BJ (cell line): ENCODE measurements around the gene HMGB4. TPM values are rescaled to one million over a fixed set of nuclear protein-coding genes. Genes with fewer than 3 reads are reported as not detected.

Experiments
- CTCF ChIA-PET: fragments of 350-600 bp; formaldehyde crosslinking; extraction: SDS; loops from one replicate; lab custom pipeline; 2021; ENCODE audit warnings: antibody characterized with exemption, inconsistent platforms; lab: Yijun Ruan, JAX
- POLR2A ChIA-PET: fragments of 300-600 bp; sonication (Branson Sonifier 250); formaldehyde crosslinking; extraction: SDS; loops from one replicate; lab custom pipeline; 2021; ENCODE audit warnings: antibody characterized with exemption; lab: Charles Lee
- DNase-seq: peaks from one replicate; pipeline ENCODE4 v3.0.0-alpha.2; 2011; ENCODE audit warnings: low read depth
- H3K27me3 ChIP-seq: 2 replicates; pipeline ENCODE4 v1.6.0; 2011; ENCODE audit warnings: low read length; ENCODE audit not compliant: control insufficient read depth, insufficient read depth
- H3K36me3 ChIP-seq: 2 replicates; pipeline ENCODE4 v1.5.1; 2011; ENCODE audit warnings: low read length; ENCODE audit not compliant: control insufficient read depth, insufficient read depth
- H3K4me3 ChIP-seq: 2 replicates; pipeline ENCODE4 v1.5.1; 2011; ENCODE audit warnings: low read depth, mild to moderate bottlenecking, control low read depth, low read length
- polyA plus RNA-seq: library from polyadenylated mRNA; depleted of rRNA; stranded (reverse); fragments of >200 nt; gene quantifications from 2 replicates; pipeline ENCODE4 v1.2.3, GENCODE V29; 2011
- TF ChIP-seq, protein P1 (sequence below): IDR thresholded peaks from 2 replicates; pipeline ENCODE4 v1.5.1; 2011; ENCODE audit warnings: low read depth, mild to moderate bottlenecking, control low read depth, inconsistent platforms, low read length, moderate library complexity; ENCODE audit not compliant: insufficient read depth

HMGB4 gene
- polyA plus RNA-seq, 1 experiment: not detected

DNA sequence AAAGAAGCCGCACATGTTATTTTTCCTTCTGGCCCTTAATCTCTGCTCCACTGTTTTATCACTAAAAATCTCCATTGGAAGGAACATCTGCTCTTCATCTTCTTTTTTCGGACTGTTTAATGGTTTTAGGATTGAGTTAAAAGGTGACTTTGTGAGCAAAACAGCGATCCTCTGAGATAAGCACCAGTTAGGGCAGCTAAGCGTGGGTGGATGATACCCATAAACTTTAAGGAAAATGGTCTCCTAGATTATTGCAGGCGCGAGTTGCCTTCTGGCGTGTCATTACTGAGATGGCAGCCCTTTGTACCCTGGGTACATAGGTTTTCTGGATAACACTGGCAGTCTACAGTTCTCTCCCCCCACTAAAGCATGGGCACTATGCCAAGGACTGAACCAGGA is 44.0 kb upstream of the HMGB4 start:
- Histone ChIP-seq H3K4me3 (no peak overlapping the region), H3K27me3 (0 out of 2 replicates have a peak, but pooled peaks cover 2% of the 10 kb centered on the region), H3K36me3 (no peaks in the 10 kb centered on the region)
- TF ChIP-seq, protein P1, sequence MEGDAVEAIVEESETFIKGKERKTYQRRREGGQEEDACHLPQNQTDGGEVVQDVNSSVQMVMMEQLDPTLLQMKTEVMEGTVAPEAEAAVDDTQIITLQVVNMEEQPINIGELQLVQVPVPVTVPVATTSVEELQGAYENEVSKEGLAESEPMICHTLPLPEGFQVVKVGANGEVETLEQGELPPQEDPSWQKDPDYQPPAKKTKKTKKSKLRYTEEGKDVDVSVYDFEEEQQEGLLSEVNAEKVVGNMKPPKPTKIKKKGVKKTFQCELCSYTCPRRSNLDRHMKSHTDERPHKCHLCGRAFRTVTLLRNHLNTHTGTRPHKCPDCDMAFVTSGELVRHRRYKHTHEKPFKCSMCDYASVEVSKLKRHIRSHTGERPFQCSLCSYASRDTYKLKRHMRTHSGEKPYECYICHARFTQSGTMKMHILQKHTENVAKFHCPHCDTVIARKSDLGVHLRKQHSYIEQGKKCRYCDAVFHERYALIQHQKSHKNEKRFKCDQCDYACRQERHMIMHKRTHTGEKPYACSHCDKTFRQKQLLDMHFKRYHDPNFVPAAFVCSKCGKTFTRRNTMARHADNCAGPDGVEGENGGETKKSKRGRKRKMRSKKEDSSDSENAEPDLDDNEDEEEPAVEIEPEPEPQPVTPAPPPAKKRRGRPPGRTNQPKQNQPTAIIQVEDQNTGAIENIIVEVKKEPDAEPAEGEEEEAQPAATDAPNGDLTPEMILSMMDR: no peak
- CTCF ChIA-PET: no interaction called here
- DNase-seq: no peak
- POLR2A ChIA-PET: no interaction called here

DNA sequence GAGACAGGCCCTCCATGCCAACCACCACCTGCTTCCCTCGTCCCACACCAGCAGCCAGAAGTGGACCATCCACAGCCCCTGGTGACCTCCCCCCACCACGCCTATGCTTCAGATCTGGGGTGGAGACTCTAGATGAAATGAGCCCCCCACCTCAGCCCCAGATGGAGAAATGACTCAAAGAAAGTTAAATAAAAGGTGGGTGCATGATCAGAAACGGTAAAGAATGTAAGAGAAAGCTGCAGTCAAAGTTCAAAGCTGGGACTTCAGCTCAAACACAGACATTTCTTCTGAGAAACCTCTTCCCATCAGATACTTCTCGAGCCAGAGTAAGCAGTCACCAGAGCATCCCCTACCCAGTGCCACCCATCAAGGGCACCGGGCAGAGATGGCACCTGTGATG is 43.1 kb upstream of the HMGB4 start:
- TF ChIP-seq, protein P1: no peak
- CTCF ChIA-PET: no interaction called here
- POLR2A ChIA-PET: no interaction called here
- no peak for DNase-seq
- no peaks in the 10 kb centered on the region for H3K36me3 ChIP-seq
- H3K4me3 ChIP-seq: no peak overlapping the region
- 0 out of 2 replicates have a peak, but pooled peaks cover 2% of the 10 kb centered on the region for H3K27me3 ChIP-seq

DNA sequence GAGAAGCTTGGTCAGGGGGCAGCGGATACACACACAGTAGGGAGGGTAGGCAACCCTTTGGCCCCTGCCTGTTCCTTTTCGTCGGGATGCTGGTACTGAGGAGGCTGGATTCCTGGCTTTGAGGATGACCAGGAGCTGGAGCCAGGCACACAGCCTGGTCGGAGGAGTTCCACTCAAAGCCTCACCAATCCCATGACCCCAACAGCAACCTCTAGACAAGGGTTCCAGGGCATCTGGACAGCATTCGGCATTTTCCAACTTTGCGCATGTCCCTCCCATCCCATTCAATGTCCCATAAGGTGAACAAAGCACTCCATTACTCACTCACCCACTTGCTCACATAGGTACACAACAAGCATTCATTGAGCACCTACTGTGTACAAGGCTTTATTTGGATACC is 42.6 kb upstream of the HMGB4 start:
- Histone ChIP-seq H3K36me3 (no peaks in the 10 kb centered on the region), H3K27me3 (0 out of 2 replicates have a peak, but pooled peaks cover 2% of the 10 kb centered on the region), H3K4me3 (no peak overlapping the region)
- ChIA-PET POLR2A (no interaction called here), CTCF (no interaction called here)
- TF ChIP-seq, protein P1: no peak
- no peak for DNase-seq

DNA sequence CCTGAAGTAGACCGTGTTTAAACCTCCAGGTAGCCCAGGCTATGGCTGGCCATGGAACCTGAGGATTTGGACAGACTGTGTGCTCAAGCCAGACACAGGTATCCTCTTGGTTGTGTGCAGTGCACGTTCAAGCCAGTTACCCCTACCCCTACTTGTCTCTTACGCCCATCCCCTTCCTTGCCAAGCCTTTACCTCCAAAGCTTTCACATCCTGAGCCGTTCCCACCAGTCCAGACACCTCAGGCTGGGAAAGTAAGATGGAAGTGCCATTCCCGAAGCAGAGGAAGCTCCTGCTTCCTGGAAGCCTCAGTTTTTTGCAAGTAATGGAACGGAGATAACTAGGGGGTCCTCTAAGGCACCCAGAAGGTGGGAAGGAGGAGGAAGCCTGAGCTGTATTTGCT is 41.5 kb upstream of the HMGB4 start:
- TF ChIP-seq, protein P1: no peak
- DNase-seq: no peak
- H3K4me3 ChIP-seq: no peak overlapping the region
- POLR2A ChIA-PET: no interaction called here
- no peaks in the 10 kb centered on the region for H3K36me3 ChIP-seq
- 0 out of 2 replicates have a peak, but pooled peaks cover 1% of the 10 kb centered on the region for H3K27me3 ChIP-seq
- CTCF ChIA-PET: no interaction called here

DNA sequence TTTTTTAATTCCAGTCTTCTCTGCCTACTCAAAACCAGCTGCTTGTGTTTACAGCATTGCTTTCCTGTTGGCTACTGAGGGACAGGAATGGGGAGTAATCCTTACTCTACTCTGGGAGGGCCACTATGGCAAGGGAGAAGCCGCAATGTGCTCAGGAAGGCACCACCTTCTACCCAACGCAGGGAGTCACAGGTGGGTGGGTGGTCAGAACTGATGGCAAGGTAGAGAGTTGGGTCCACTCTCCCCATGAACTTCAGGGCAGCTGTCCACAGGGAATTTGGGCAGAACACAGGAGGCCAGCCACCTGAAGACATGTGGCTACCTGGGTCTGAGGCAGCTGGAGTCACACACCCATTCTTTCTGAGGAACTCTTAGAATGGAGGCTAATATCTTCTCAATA is 40.5 kb upstream of the HMGB4 start:
- no peaks in the 10 kb centered on the region for H3K36me3 ChIP-seq
- H3K4me3 ChIP-seq: no peak overlapping the region
- ChIA-PET POLR2A (no interaction called here), CTCF (no interaction called here)
- no peak for DNase-seq
- TF ChIP-seq, protein P1: no peak
- no peaks in the 10 kb centered on the region for H3K27me3 ChIP-seq
